A549 (cell line): ENCODE results near the gene CRACDL.

Experiments
- HDAC2 ChIP-seq: fragments of 200-600 bp; sonication (generic); IDR thresholded peaks from 2 replicates; pipeline ENCODE4 v1.6.1; 2016
- JUNB ChIP-seq: fragments of >200 bp; sonication (Bioruptor Twin); formaldehyde crosslinking; IDR thresholded peaks from 2 replicates; pipeline ENCODE4 v1.6.1; 2016

- no peak for TF ChIP-seq JUNB
- TF ChIP-seq HDAC2 = no peak
Observed at GRCh38 chr2:98924910-98925309, 11.1 kb downstream of the CRACDL start.
